Measurements from ENCODE around the gene PIAS2. TPM values are rescaled to one million over a fixed set of nuclear protein-coding genes. Genes with fewer than 3 reads are reported as not detected.
"Not testable (repeated sequence)": the region's sequence is repeated elsewhere in the genome, so short reads cannot be mapped to it uniquely, and the experiment has no call there.

Gene PIAS2
- total and polyA plus RNA-seq, 2 of the 13 experiments (the other 11 are each of a cell fraction or from before 2014, with no cell fraction given) = 12.2 to 12.7 TPM

DNA sequence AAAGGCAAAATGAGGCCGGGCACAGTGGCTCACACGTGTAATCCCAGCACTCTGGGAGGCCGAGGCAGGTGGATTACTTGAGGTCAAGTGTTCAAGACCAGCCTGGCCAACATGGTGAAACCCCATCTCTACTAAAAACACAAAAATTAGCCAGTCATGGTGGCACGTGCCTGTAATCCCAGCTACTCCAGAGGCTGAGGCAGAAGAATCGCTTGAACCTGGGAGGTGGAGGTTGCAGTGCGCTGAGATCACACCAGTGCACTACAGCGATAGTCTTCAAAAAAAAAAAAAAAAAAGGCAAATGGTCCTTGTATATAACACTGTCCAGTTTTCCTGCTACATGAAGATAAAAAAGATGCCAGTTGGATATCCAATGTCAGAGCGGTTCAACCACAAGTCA, 52.1 kb downstream of the PIAS2 start:
- ATAC-seq; H3K9me3 ChIP-seq (ENCODE audit: low read length); H3K4me3 ChIP-seq (replicated peaks in 1 of 3; ENCODE audit: insufficient read depth in 1 of 3, low read depth in 2 of 3, low read length in 3 of 3); H3K4me2 ChIP-seq (ENCODE audit: low read depth, low read length); CTCF ChIA-PET (ENCODE audit: low intra/inter-chr PET ratio, low total read pairs); H3K27ac ChIP-seq (ENCODE audit: extremely low read length, insufficient read depth, low read length); H3K79me2 ChIP-seq (ENCODE audit: insufficient read depth, low read length); POLR2A ChIA-PET; FAIRE-seq; H3K36me3 ChIP-seq (replicated peaks in 1 of 2; ENCODE audit: control insufficient read depth in 1 of 2, insufficient read depth in 2 of 2, low read length in 2 of 2); H3K9ac ChIP-seq (ENCODE audit: insufficient read depth, low read depth, low read length); H4K20me1 ChIP-seq (ENCODE audit: insufficient read depth, low read length); H3K4me1 ChIP-seq (ENCODE audit: insufficient read depth, low read length); H3K27me3 ChIP-seq (ENCODE audit: control insufficient read depth in 1 of 2, insufficient read depth in 2 of 2, low read length in 2 of 2); H2AFZ ChIP-seq (ENCODE audit: low read length); intact Hi-C loops (cut with micrococcal nuclease; ENCODE audit: unreplicated experiment); DNase-seq (ENCODE audit: low spot score); in situ Hi-C loops (cut with HindIII; ENCODE audit: extremely low pct_ligation_motif_present, low pct_unique_long_range_greater_than_20kb); BruUV-seq (replicated peaks): not testable (repeated sequence)
- WGBS (ENCODE audit: low lambda C conversion rate) = 98% methylated on average over 8 of the region's 8 CpGs

DNA sequence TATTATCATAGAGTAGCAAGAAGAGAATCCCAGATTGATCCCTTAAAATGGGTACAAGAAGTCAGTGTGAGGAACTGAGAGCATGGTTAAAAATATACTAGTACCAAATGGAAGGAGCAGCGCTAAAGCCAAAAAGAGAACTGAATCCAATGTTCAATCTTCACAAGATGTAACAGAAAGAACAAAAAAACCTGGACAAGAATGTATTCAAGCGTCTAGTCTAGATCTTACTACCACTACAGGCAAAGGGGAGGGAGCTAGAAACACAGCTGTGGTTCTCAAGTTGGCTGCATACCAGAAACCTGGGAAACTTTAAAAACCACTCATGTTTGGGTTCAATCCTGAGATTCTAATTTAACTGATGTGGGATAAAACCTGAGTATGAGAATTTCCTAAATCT, 57.5 kb downstream of the PIAS2 start:
- no peak for DNase-seq (ENCODE audit: low spot score)
- Histone ChIP-seq H3K27ac (ENCODE audit: extremely low read length, insufficient read depth, low read length) (no peak overlapping the region), H3K9ac (ENCODE audit: insufficient read depth, low read depth, low read length) (no peak overlapping the region), H3K9me3 (ENCODE audit: low read length) (no peaks in the 10 kb centered on the region), H3K4me2 (ENCODE audit: low read depth, low read length) (no peak overlapping the region), H2AFZ (ENCODE audit: low read length) (no peak overlapping the region), H3K4me3 (replicated peaks in 1 of 3; ENCODE audit: insufficient read depth in 1 of 3, low read depth in 2 of 3, low read length in 3 of 3) (no peak overlapping the region), H3K27me3 (ENCODE audit: control insufficient read depth in 1 of 2, insufficient read depth in 2 of 2, low read length in 2 of 2) (no peaks in the 10 kb centered on the region), H4K20me1 (ENCODE audit: insufficient read depth, low read length) (no peaks in the 10 kb centered on the region), H3K79me2 (ENCODE audit: insufficient read depth, low read length) (peaks cover 3% of the 10 kb centered on the region), H3K4me1 (ENCODE audit: insufficient read depth, low read length) (no peaks in the 10 kb centered on the region), H3K36me3 (replicated peaks in 1 of 2; ENCODE audit: control insufficient read depth in 1 of 2, insufficient read depth in 2 of 2, low read length in 2 of 2) (peaks cover 4 to 7% of the 10 kb centered on the region in 2 experiments; a peak in 3 of 5 replicates)
- CTCF ChIA-PET (ENCODE audit: low intra/inter-chr PET ratio, low total read pairs) = no interaction called here
- FAIRE-seq = no peak
- intact Hi-C loops (cut with micrococcal nuclease; ENCODE audit: unreplicated experiment) = no loop called here
- POLR2A ChIA-PET = no interaction called here
- no peak for TF ChIP-seq THAP8 (CRISPR knock-in tag; IDR thresholded peaks at IDR 0.05; ENCODE audit: borderline replicate concordance)
- TF ChIP-seq, protein P1, sequence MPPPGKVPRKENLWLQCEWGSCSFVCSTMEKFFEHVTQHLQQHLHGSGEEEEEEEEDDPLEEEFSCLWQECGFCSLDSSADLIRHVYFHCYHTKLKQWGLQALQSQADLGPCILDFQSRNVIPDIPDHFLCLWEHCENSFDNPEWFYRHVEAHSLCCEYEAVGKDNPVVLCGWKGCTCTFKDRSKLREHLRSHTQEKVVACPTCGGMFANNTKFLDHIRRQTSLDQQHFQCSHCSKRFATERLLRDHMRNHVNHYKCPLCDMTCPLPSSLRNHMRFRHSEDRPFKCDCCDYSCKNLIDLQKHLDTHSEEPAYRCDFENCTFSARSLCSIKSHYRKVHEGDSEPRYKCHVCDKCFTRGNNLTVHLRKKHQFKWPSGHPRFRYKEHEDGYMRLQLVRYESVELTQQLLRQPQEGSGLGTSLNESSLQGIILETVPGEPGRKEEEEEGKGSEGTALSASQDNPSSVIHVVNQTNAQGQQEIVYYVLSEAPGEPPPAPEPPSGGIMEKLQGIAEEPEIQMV (CRISPR knock-in tag; IDR thresholded peaks at IDR 0.05; ENCODE audit: low read depth) = no peak
- no peak for TF ChIP-seq JDP2 (CRISPR knock-in tag; IDR thresholded peaks at IDR 0.05; ENCODE audit: borderline replicate concordance)
- TF ChIP-seq ZNF143 (CRISPR knock-in tag; IDR thresholded peaks at IDR 0.05) = no peak
- no peak for TF ChIP-seq ZNF597 (CRISPR knock-in tag; IDR thresholded peaks at IDR 0.05)
- TF ChIP-seq ZNF292 (CRISPR knock-in tag; IDR thresholded peaks at IDR 0.05; ENCODE audit: borderline replicate concordance, low read depth) = no peak
- TF ChIP-seq, protein P2, sequence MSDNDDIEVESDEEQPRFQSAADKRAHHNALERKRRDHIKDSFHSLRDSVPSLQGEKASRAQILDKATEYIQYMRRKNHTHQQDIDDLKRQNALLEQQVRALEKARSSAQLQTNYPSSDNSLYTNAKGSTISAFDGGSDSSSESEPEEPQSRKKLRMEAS (IDR thresholded peaks at IDR 0.05) = no peak
- TF ChIP-seq SSRP1 (CRISPR knock-in tag; IDR thresholded peaks at IDR 0.05) = no peak
- ATAC-seq = no peak
- in situ Hi-C loops (cut with HindIII; ENCODE audit: extremely low pct_ligation_motif_present, low pct_unique_long_range_greater_than_20kb) = no loop called here
- no TSS peak for BruUV-seq (replicated peaks)
- 100% methylated on average over 2 of the region's 2 CpGs for WGBS (ENCODE audit: low lambda C conversion rate)
